NCI-H1048 (cell line): Measurements from ENCODE around the gene RPL35A.
"Not testable (repeated sequence)": the region's sequence is repeated elsewhere in the genome, so short reads cannot be mapped to it uniquely, and the experiment has no call there.

Experiments used
- DNase-seq: peaks from one replicate; lab custom pipeline; 2025; lab: John Stamatoyannopoulos, UW

The RPL35A gene

DNA sequence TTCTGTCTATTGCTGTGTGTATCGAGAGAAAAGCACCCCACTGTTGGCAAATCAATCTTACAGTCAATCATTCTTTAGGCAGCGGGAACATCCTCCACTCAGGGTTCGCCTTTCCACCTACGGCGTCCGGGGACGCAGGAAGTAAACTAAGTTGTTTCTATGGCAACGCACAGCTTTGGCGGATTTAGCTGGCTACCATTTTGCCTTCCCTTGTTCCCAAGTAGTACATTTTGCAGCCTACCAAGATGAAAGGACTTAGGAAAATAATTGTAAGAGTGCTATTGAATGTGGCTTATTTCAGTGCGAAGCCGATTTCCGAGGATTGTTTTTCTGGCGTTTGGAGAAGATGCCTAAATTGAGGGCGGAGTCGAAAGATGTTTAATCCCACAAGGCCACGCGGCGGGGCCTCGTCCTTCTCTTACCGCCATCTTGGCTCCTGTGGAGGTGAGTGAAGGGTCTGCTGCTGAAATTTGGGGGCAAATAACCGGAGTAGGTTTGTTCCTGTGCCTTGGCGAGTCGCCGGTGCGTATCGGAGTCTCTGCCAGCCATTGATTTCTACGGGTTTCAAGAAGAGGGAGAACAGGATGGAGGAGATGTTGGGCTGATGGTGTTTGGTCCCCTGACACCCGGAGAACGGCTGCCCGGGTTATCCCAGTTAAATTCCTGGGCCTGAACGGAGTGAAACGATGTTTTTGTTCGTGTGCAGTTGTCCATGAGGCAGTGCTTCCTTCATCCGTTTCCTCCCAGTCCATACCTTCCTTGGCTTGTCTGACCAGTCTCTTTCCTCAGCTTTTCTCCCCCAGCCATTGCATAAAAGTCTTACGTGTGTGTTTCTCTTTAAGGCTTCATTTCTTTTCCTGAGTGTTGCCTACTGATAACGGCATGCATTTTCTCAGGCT lies at the start of gene RPL35A:
RPL35A (plus strand) TSS at position 413 of the 899 bp plus-strand sequence. CDS start 778 bp downstream, outside the sequence.
- DNase-seq, result peak; percentile 79

DNA sequence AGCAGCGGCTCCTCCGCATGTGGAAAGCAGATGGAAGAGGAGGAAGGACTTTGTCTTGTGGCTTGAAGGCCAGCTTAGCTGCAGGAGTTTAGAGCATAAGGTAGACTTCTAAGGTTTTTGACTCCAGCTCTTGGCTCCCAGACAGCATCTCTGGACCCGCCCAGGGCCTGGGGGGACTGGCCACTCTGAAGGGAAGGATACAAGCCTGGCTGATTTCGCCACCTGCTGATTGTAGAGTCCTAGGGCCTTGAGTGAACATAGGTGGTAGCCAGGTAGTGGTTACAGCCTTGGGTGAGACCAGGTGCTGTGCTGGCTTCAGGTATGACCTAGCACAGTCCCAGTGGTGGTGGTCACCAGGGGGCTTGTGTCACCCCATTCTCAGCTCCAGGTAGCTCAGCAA lies 48.4 kb upstream of the RPL35A start:
- DNase-seq, result no peak

DNA sequence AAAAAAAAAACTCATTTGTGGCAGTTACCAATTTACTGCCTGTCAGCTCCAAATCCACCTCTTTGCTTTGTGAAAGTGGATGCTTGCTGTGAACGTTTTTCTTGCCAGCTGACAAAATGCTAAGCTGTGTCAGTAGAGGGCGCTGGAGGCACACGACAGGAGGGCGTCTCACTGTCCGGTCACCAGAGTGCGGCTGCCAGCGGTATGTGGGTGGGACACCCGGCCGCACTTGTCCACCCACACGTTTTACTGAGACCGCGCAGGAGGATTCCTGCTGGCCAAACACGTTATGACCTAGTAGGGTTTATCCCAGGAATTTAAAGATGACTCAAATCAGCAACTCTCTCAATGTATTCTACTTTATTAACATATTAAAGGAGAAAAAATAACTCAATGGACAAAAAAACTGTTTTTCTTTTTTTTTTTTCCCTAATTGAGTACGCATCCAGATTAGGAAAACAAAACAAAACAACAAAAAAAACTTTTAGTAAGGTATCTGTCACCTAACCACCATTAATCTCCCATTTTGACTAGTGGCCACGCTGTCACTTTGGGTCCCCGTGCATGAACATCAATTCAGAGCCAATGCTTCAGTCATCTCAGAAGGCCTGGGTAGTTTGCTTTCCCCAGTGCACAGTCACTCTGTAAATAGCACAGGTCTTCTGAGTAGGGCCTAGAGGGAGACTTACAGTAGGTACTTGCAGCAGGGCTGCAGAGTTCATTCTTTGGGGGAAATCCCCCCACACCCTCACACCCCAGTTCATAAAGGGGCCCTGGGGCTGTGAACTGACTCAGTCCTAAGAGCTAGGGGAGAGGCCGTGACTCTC lies 43.8 kb upstream of the RPL35A start:
- DNase-seq, result peak; percentile 38

DNA sequence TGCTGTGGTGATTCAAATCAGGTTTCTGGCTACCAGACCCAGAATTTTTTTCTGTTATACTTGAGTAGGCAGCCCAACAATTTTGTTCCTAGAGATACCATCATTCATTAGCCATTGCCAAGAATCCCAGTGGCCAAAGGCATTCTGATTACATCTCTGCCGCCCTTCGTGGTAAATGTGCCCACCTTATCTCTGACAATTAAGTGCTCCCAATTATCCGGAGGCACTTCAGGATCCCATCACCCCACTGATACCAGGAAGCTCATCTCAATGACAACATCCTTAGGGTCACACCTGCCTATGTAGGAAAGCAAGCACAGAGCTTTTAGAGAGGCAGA lies 43.2 kb upstream of the RPL35A start:
- no peak for DNase-seq

DNA sequence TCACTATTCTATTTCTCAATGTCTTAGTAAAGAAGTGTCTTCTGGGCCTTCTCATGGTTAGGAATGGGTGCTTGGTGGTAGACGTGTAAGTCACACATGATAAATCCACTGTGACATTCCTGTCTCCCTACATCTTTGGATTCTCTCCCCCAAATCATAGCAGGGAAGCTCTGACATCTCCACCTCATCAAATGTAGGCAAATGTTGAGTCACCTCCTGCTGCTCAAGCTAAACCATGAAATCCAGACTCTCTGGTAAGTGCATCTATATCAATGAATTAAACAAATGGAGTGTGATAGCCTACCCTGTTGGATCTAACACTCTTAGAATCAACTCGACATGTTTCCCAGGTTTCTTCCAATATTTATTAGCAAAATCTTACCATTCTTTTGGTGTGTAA lies 42.8 kb upstream of the RPL35A start:
- no peak for DNase-seq

DNA sequence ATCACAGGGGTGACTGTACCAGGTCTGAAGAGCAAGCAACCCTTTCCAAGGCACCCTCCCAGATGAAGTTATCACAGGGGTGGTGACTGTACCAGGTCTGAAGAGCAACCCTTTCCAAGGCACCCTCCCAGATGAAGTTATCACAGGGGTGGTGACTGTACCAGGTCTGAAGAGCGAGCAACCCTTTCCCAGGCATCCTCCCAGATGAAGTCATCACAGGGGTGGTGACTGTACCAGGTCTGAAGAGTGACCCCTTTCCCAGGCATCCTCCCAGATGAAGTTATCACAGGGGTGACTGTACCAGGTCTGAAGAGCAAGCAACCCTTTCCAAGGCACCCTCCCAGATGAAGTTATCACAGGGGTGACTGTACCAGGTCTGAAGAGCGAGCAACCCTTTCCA lies 41.4 kb upstream of the RPL35A start:
- not testable (repeated sequence) for DNase-seq

DNA sequence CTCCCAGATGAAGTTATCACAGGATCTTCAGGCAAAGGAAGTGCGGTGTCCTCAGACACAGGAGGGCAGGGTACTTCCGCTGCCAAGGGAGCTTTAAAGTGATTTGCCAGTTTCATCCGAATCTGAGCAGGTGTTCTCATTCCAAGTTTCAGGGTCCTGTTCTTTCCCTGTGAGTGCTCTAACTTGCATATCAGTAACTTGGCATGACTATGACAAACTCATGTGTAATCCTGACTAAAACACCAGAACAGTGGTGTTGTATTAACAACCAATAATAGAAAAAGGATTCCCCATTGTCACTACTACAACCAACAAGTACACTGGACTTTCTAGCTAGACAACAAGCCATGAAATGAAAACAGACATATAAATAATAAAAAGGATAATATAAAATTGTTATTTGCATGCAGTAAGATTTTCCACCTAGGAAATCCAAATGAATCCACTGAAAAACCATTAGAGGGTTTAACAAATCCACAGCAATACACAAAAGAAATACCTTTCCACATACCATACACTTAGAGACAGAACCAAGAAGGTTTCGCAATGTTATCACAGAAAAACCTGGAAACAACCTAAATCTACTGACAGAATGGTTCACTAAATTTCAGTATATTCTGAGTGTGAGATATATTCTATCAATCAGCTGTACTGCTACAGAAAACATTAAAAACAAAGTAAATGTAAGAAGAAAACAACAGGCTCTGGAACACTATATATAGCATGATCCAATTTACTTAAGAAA lies 40.9 kb upstream of the RPL35A start:
- DNase-seq, result no peak

DNA sequence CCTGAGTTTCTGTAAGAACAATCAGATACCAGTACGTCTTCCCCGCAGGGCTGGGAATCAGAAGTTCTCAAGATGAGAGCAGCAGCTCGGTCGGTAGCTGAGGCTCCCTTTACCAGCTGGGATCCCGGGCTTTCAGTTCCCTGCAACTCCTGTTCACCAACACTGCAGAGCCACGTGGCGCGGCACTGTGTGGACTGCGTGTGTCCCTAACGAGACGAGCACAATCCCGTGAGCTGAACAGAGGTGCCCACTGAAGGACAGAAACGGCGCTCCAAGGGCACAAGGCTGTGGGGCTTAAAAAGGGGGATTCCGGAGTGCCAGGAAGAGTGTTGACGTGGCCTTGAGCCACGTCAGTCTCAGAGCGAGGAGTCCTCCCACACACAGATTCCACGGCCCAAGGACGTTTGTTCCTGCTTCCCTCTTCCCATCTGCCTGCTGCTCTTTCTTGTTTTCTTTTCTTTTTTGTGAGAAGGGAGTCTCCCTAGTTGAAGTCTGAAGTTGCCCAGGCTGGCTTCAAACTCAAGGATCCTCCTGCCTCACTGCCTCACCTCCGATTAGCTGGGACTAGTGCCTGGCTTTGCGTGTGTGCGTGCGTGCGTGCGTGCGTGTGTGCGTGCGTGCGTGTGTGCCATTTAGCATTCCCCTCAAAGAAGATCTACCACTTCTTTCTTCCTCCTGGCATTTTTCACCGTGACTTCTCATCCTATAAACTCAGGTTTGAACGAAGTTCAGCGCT lies 37.1 kb upstream of the RPL35A start:
- no peak for DNase-seq

DNA sequence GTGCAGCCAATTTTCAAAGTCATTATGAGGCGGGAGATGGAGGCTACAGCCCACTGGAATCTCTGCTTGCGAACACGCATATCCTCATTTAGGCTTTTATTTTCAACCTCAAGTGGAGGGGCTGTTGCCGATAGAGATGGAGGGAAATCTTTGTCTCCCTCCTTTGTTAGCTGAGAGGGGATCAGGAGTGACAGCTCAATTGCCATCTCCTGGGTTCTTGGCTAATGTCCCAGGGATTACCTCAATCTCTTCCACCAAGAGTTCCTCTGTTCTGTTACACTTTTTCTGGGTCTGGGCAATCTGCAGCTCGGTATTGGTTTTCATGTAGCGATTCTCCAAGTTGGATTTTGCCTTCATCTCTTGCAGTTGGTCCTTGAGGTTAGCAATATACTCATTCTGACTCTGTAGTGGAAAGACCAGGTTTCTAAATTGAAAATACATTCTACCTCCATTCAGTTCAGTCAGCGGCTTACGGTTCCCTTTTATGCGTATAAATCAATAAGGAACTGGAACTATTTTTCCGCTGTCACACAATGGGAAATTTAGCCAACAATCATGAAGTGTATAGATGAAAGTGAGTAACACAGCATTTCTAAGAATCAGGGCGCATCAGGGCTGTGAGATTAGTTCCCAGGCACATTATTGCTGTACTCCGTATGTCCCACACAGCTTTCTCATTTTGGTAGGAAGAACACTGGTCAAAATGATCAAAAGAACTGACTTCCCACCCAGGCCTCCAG lies 36.2 kb upstream of the RPL35A start:
- no peak for DNase-seq

DNA sequence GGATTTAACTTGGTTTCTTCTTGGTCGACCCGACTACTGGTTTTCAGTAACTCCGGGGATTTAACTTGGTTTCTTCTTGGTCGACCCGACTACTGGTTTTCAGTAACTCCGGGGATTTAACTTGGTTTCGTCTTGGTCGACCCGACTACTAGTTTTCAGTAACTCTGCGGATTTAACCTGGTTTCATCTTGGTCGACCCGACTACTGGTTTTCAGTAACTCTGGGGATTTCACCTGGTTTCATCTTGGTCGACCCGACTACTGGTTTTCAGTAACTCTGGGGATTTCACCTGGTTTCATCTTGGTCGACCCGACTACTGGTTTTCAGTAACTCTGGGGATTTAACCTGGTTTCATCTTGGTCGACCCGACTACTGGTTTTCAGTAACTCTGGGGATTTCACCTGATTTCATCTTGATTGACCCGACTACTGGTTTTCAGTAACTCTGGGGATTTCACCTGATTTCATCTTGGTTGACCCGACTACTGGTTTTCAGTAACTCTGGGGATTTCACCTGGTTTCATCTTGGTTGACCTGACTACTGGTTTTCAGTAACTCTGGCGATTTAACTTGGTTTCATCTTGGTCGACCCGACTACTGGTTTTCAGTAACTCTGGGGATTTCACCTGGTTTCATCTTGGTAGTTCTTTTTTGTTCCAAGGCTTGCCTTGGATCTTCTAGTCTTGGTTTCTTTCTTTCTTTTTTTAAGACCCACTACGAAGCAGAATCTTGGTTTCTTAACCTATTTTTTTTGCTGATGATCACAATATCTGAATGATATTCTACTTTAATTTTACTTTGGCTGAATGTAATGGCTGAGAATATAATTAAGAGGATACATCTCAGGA lies 28.3 kb upstream of the RPL35A start:
- DNase-seq, result not testable (repeated sequence)

DNA sequence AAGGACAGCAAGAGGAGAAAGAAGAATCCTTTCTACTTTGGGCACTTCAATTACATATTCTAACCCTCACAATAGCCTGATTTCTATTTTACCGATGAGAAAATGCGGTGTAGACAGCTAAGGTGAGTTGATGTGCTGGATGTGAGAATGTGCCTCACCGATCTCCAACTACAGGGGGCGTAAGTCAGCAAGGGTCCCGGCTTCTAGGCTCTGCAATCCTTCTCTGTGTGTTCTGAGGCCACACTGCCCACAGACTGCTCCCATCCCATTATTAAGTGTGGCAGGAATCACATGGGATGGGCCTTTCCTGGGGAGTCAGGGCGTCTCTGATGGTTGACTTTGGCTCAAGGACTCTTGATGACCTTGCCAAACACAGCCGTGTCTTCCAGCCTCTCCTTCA lies 23.6 kb upstream of the RPL35A start:
- no peak for DNase-seq

DNA sequence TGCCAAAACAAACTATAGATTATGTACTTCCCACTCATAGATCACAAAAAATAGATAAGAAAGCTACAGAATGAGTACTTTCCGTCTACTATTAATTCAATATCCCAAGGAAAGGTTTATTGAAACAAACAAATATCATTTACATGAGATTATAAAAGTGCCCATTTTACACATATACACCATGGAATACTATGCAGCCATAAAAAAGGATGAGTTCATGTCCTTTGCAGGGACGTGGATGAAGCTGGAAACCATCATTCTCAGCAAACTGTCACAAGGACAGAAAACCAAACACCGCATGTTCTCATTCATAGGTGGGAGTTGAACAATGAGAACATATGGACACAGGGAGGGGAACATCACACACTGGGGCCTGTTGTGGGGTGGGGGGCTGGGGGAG lies 22.4 kb upstream of the RPL35A start:
- not testable (repeated sequence) for DNase-seq

DNA sequence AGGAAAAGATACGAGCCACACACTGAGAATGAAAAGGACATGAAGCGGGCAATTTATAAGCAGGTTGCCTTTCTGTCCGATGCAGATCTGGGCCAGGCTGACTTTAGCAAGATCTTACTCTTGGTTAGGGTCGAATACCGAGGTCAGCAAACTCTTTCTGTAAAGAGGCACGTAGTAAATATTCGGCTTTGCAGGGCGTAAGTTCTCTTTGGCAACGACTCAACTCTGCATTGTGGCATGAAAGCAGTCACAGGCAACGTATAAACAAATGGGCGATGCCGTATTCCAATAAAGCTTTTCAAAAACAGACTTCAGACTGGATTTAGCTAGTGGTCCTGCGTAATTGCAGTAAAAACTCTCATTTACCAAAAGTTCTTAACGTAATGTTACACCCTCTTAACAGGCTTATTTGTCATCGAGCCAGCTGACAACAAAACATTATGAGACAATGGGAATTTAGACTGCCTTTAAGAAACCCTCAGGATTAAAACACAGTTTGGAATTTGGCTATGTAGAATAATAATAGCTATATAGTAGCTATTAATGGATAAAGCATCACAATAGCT lies 13.1 kb upstream of the RPL35A start:
- DNase-seq, result no peak

DNA sequence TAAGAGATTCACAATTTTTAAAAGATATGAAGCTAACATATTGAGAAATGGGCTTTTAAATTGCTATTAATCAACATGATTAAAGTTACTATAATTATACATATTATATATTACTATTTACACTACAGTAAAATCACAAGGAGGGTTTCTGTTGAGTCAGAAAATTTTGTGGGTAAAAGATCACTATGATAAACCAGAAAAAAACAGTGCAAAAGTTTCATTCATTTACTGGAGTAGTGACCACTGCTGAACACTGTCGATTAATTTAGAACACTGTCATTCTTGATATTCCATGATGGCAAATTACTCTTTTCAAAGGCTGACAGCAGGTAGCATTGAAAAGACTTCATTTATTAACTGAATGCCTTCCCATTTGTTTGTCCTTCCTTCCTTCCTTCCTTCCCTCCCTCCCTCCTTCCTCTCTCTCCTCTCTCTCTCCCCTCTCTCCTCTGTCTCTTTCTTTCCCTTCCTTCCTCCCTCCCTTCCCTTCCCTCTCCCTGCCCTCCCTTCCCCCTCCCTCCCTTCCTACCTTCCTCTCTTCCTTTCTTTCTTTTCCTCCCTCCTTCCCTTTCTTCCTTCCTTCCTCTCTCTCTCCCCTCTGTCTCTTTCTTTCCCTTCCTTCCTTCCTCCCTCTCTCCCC lies 9.1 kb upstream of the RPL35A start:
- no peak for DNase-seq

DNA sequence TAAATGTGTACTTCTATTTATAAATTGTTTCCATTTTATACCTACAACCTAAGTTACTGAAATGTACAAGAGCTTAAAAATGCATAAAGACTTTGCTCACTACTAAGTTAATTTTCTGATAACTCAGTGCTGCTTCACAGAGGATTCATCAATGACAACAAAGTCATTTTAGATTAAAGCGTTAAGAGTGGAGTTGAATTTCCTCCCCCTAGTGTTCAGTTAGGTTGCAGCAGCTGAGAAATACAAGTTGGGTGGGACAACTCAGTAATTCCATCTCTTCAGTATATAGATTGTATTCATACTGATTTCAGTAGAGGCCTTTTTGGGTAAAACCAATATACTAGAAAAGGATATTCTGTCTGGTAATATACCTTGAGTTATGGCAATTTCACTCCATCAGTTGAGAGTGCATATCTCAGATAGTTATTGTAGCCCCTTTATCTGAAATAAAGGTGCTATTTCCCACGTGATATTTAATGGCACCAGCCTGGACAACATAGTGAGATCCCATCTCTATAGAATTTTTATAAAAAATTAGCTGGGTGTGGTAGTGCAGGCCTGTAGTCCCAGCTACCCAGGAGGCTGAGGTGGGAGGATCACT lies 6.9 kb upstream of the RPL35A start:
- no peak for DNase-seq

DNA sequence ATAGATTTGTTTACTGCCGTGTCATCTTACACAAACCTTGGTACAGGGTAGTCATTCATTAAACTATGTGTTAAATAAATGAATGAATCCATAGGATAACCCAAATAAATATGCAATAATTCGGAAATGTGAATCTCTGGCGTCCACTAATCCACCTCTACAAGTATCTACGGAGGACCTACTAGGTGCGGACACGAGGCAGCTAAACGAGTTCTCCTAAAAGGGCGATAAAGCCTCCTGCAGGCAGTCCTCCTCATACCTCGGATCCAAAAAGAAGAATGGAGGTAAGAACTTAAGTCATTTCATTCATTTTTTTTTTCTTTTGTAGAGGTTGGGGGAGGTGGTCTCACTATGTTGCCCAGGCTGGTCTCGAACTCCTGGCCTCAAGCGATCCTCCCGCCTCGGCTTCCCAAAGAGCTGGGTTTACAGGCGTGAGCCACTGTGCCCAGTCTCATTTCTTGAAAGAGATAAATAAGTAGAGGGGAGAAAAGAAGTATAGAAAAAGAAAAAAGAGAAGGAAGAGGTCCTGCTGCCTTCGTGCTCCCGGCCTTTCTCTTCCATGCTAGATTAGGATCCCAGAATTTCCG lies 706 bp upstream of the RPL35A start:
- no peak for DNase-seq

DNA sequence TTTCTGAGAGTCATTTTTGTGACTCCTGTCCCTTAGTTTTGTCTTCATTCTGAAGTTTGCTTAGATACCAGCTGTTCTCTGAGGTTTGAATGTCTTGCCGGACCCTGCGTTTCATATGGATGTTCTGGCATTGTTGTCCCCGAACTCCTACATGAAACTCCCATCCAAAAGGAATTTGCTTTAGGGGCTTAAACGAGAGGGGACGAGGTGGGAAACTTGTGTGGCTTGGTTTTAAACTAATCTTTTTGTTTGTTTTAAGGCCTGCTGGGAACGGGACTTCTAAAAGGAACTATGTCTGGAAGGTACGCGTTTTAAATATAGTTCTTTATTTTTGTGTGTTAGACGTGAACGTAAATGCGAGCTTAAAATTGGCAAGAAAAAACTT lies 679 bp downstream of the RPL35A start:
- DNase-seq, result no peak

DNA sequence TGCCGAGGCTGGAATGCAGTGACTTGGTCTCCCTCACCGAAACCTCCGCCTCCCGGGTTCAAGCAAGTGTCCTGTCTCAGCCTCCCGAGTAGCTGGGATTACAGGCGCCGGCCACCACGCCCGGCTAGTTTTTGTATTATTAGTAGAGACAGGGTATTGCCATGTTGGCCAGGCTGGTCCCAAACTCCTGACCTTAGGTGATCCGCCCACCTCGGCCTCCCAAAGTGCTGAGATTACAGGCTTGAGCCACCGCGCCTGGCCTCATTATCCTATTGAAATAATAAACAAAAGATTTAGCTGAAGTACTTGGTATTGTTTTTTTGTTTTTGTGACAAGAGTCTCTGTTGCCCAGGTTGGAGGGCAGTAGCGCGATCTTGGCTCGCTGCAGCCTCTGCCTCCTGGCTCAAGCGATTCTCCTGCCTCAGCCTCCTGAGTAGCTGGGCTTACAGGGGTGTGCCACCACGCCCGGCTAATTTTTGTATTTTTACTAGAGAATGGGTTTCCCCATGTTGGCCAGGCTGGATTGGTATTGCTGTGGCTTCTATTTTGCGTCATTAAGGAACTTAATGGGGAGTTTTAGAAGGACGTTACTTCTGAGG lies 1.5 kb downstream of the RPL35A start:
- no peak for DNase-seq
